Lower lobe of right lung (tissue), 2 donors: ENCODE measurements around the gene PSMB8. TPM values are rescaled to one million over a fixed set of nuclear protein-coding genes. Genes with fewer than 3 reads are reported as not detected.

Source experiments
- ATAC-seq, 2 donors: fragments of 200-7000 bp; cut with Tn5 transposase; one replicate each; pipeline ENCODE4 v1.9.1; 2020 to 2022; ENCODE audit warnings: mild to moderate bottlenecking in 2 of 2, moderate library complexity in 2 of 2
- DNase-seq: peaks from one replicate; pipeline ENCODE4 v3.0.0-alpha.2; 2020
- H3K27ac ChIP-seq: fragments of 200-600 bp; one replicate; pipeline ENCODE4 v1.8.0; 2022
- H3K27me3 ChIP-seq: fragments of 200-600 bp; one replicate; pipeline ENCODE4 v1.8.0; 2022; ENCODE audit warnings: low read depth
- H3K36me3 ChIP-seq: fragments of 200-600 bp; one replicate; pipeline ENCODE4 v1.8.0; 2022; ENCODE audit warnings: mild to moderate bottlenecking
- H3K4me1 ChIP-seq: fragments of 200-600 bp; one replicate; pipeline ENCODE4 v1.8.0; 2022
- H3K4me3 ChIP-seq: fragments of 200-600 bp; one replicate; pipeline ENCODE4 v1.8.0; 2022; ENCODE audit warnings: mild to moderate bottlenecking
- H3K9me3 ChIP-seq: fragments of 200-600 bp; one replicate; pipeline ENCODE4 v1.8.0; 2022
- CTCF ChIP-seq: fragments of 200-600 bp; IDR thresholded peaks from one replicate; pipeline ENCODE4 v1.8.0; 2022; ENCODE audit warnings: antibody characterized with exemption, mild to moderate bottlenecking
- intact Hi-C: fragments of 100-400 bp; cut with DNase I; formaldehyde crosslinking; loops from one replicate; pipeline ENCODE4 v1.11.0; 2022
- total RNA-seq: library from RNA; stranded (reverse); fragmentation: NEBNext Ultra II Directional; extraction: Animal tissue kit (Norgen Biotek cat#: 25700); gene quantifications from one replicate; pipeline ENCODE4 v1.2.1, GENCODE V29; 2021
- donor health status: DM: no; HTN: yes; CAD: no; lungs with severe emphysema.

Gene PSMB8
- total RNA-seq, 1 donor from 2014 or later = 103 TPM

- Histone ChIP-seq H3K27ac (peak overlapping the region; percentile 97), H3K9me3 (no peaks in the 10 kb centered on the region), H3K4me3 (peak overlapping the region; percentile 93), H3K27me3 (no peaks in the 10 kb centered on the region), H3K4me1 (peaks cover 52% of the 10 kb centered on the region), H3K36me3 (peaks cover 61% of the 10 kb centered on the region)
- peak; percentile 51 to 57 for ATAC-seq
- peak; percentile 61 for DNase-seq
- intact Hi-C loops = no loop called here
- TF ChIP-seq CTCF = no peak
Observed at GRCh38 chr6:32854376-32855178, 10.7 kb upstream of the PSMB8 start.

- ATAC-seq = peak; percentile 96 to 97
- peak within 1 kb of the TSS; percentile 97 for H3K27ac ChIP-seq
- H3K9me3 ChIP-seq = no peaks in the 10 kb centered on the region
- intact Hi-C loops = no loop called here
- TF ChIP-seq CTCF = peak; percentile 88
- peaks cover 52% of the 10 kb centered on the region for H3K4me1 ChIP-seq
- no peaks in the 10 kb centered on the region for H3K27me3 ChIP-seq
- H3K4me3 ChIP-seq = peak within 1 kb of the TSS; percentile 93
- DNase-seq = peak; percentile 97
- peaks cover 59% of the 10 kb centered on the region for H3K36me3 ChIP-seq
Observed at GRCh38 chr6:32853541-32854375, 9.9 kb upstream of the PSMB8 start, which contains the start of the genes PSMB9 and TAP1. TSS of gene PSMB9 (plus strand) at chr6:32854192. CDS start at chr6:32854230, 38 bp downstream. TSS of gene TAP1 (minus strand) at chr6:32853704. CDS start at chr6:32853636, 68 bp downstream.

- Histone ChIP-seq H3K9me3 (no peaks in the 10 kb centered on the region), H3K27me3 (no peaks in the 10 kb centered on the region), H3K36me3 (peaks cover 59% of the 10 kb centered on the region), H3K4me3 (peak overlapping the region; percentile 93), H3K27ac (peak overlapping the region; percentile 97), H3K4me1 (peaks cover 52% of the 10 kb centered on the region)
- intact Hi-C loops = no loop called here
- ATAC-seq (peak; percentile 59 to 63), DNase-seq (peak; percentile 76)
- no peak for TF ChIP-seq CTCF
Observed at GRCh38 chr6:32852844-32853540, 9.1 kb upstream of the PSMB8 start.

GRCh38 chr6:32852018-32852843 is 8.4 kb upstream of the PSMB8 start:
- Histone ChIP-seq H3K9me3 (no peaks in the 10 kb centered on the region), H3K36me3 (peaks cover 59% of the 10 kb centered on the region), H3K4me1 (peaks cover 52% of the 10 kb centered on the region), H3K27ac (peak overlapping the region; percentile 97), H3K4me3 (peak overlapping the region; percentile 93), H3K27me3 (no peaks in the 10 kb centered on the region)
- ATAC-seq = peak in 1 of 2 donors; percentile 8
- DNase-seq = no peak
- intact Hi-C loops = no loop called here
- no peak for TF ChIP-seq CTCF
